ENCODE results near the gene RYR1.

RYR1 gene

DNA sequence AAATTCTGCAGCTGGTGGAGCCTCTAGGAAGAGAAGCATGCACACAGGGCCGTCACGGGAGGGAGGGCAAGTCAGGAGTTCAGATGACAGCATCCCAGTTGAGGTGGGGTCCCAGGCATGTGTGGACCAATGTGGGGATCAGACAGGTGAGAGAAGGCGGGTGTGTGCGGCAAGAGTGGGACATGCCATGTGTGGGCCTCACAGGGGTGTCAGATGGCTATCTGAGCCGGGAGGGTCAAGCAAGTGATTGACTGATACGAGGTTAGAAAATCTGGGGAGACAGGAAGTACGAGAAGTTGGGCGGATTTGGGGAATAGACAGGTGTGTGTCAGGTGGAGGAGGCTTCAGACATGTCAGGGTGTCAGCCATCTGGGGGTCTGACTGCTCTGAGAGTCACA, 16.3 kb upstream of the RYR1 start:
- no peaks in the 10 kb centered on the region for H3K36me3 ChIP-seq (ENCODE audit: control insufficient read depth, low read length)
- no peaks in the 10 kb centered on the region for H3K79me2 ChIP-seq (ENCODE audit: control insufficient read depth, low read length)
- no peaks in the 10 kb centered on the region for H3K9me3 ChIP-seq (ENCODE audit: control insufficient read depth, insufficient read depth, low read length)
- no peaks in the 10 kb centered on the region for H4K20me1 ChIP-seq (ENCODE audit: control insufficient read depth, insufficient read depth, low read depth, low read length)
- no peaks in the 10 kb centered on the region for H3K9me2 ChIP-seq (replicated peaks; ENCODE audit: control insufficient read depth, low read length)
- H3K4me3 ChIP-seq (ENCODE audit: low read length), result peak overlapping the region; percentile 77
- TF ChIP-seq, protein P1, sequence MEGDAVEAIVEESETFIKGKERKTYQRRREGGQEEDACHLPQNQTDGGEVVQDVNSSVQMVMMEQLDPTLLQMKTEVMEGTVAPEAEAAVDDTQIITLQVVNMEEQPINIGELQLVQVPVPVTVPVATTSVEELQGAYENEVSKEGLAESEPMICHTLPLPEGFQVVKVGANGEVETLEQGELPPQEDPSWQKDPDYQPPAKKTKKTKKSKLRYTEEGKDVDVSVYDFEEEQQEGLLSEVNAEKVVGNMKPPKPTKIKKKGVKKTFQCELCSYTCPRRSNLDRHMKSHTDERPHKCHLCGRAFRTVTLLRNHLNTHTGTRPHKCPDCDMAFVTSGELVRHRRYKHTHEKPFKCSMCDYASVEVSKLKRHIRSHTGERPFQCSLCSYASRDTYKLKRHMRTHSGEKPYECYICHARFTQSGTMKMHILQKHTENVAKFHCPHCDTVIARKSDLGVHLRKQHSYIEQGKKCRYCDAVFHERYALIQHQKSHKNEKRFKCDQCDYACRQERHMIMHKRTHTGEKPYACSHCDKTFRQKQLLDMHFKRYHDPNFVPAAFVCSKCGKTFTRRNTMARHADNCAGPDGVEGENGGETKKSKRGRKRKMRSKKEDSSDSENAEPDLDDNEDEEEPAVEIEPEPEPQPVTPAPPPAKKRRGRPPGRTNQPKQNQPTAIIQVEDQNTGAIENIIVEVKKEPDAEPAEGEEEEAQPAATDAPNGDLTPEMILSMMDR (IDR thresholded peaks at IDR 0.05; ENCODE audit: low read depth, low read length, poor library complexity, severe bottlenecking), result no peak
- no peak for TF ChIP-seq EZH2phosphoT487 (IDR thresholded peaks at IDR 0.05; ENCODE audit: borderline replicate concordance, low read length)
- H3F3A ChIP-seq (ENCODE audit: control insufficient read depth, insufficient read depth), result peaks cover 4% of the 10 kb centered on the region
- no peaks in the 10 kb centered on the region for H3K27me3 ChIP-seq (ENCODE audit: control insufficient read depth, low read length)
- peak overlapping the region; percentile 80 for H3K4me2 ChIP-seq (ENCODE audit: low read length)
- H3K4me1 ChIP-seq (ENCODE audit: control insufficient read depth, low read length), result peaks cover 20% of the 10 kb centered on the region
- no peak overlapping the region for H3K27ac ChIP-seq (ENCODE audit: low read depth, low read length)

DNA sequence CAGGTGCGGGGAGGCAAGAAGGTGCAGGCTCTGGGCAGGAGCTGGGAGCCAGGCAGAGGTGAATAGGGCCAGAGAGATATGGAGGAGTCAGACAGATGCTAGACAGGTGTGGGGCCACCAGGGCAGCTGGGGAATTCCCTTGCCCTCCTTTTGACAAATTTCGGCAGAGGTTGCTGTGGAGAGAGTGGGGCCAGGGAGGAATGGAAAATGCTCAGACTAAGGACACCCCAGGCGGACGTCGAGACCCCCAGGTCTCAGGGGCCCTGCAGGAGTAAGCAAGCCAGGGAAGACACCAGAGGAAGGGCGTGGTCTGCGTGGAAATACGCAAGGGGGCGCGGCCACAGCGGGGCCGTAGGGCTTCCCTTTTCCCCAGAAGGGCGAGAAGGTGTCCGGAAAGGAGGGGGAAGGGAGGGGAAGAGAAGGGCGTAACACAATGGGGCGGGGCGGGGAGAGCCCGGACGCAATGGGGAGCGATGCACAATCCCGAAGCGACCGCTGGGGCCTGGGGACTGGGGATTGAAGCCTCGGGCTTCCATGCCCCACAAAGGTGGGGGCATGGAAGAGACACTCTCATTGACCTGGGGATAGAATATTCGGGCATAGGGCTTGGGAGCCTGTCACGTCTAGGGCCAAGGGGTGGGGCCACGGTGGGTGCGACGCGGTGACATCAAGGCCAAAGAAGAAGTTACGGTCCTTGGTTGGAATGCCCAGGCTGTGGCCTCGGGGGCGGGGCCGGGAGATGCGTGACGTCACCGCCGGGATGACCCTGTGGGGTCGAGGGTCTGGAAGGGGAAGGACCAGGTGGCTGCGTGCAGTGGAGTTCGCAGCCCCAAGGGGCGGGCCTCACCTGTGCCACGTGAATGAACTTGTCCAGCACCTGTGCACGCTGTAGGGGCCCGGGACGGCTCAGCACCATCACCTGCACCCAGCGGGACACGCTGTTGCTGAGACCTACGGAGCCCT, 15.7 kb upstream of the RYR1 start:
- Histone ChIP-seq H3K4me3 (ENCODE audit: low read length) (peak overlapping the region; percentile 77), H3K27ac (ENCODE audit: low read depth, low read length) (no peak overlapping the region)

DNA sequence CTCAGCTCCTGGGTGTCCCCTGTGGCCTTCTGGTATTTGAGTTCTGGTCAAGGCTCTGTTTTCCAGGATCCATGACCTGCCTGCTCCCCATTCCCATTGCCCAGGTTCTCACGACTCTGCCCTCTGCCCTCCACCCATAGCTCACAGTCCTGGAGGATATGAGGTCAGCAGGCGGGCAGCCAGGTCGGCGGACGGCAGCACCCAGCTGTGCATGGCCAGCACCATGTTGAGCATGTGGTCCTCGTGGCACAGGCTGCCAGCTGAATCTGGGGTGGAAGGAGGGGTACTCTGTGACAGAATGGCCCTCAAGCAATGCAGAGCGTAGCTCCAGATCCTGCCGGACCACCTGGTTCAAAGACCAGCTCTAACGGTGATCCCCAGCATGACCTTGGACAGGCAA, 12.6 kb upstream of the RYR1 start:
- H3K4me3 ChIP-seq (ENCODE audit: low read length), result no peak overlapping the region
- no peaks in the 10 kb centered on the region for H3K79me2 ChIP-seq (ENCODE audit: control insufficient read depth, low read length)
- TF ChIP-seq, protein P1 (IDR thresholded peaks at IDR 0.05; ENCODE audit: low read depth, low read length, poor library complexity, severe bottlenecking), result no peak
- no peak for TF ChIP-seq EZH2phosphoT487 (IDR thresholded peaks at IDR 0.05; ENCODE audit: borderline replicate concordance, low read length)
- no peaks in the 10 kb centered on the region for H3K27me3 ChIP-seq (ENCODE audit: control insufficient read depth, low read length)
- no peak overlapping the region for H3K4me2 ChIP-seq (ENCODE audit: low read length)
- H3K4me1 ChIP-seq (ENCODE audit: control insufficient read depth, low read length), result peaks cover 27% of the 10 kb centered on the region
- no peaks in the 10 kb centered on the region for H4K20me1 ChIP-seq (ENCODE audit: control insufficient read depth, insufficient read depth, low read depth, low read length)
- no peaks in the 10 kb centered on the region for H3K9me2 ChIP-seq (replicated peaks; ENCODE audit: control insufficient read depth, low read length)
- H3K36me3 ChIP-seq (ENCODE audit: control insufficient read depth, low read length), result no peaks in the 10 kb centered on the region
- H3K27ac ChIP-seq (ENCODE audit: low read depth, low read length), result no peak overlapping the region
- H3F3A ChIP-seq (ENCODE audit: control insufficient read depth, insufficient read depth), result peaks cover 4% of the 10 kb centered on the region
- H3K9me3 ChIP-seq (ENCODE audit: control insufficient read depth, insufficient read depth, low read length), result no peaks in the 10 kb centered on the region

More for the DNA sequence above, 15.7 kb upstream of the RYR1 start:
- H3K36me3 ChIP-seq (ENCODE audit: control insufficient read depth, low read length), result no peaks in the 10 kb centered on the region
- H3K27me3 ChIP-seq (ENCODE audit: control insufficient read depth, low read length), result no peaks in the 10 kb centered on the region
- peaks cover 4% of the 10 kb centered on the region for H3F3A ChIP-seq (ENCODE audit: control insufficient read depth, insufficient read depth)
- H3K9me2 ChIP-seq (replicated peaks; ENCODE audit: control insufficient read depth, low read length), result no peaks in the 10 kb centered on the region
- peaks cover 20% of the 10 kb centered on the region for H3K4me1 ChIP-seq (ENCODE audit: control insufficient read depth, low read length)
- TF ChIP-seq, protein P1 (IDR thresholded peaks at IDR 0.05; ENCODE audit: low read depth, low read length, poor library complexity, severe bottlenecking), result peak; percentile 11
- no peak for TF ChIP-seq EZH2phosphoT487 (IDR thresholded peaks at IDR 0.05; ENCODE audit: borderline replicate concordance, low read length)
- peak overlapping the region; percentile 80 for H3K4me2 ChIP-seq (ENCODE audit: low read length)
- no peaks in the 10 kb centered on the region for H3K79me2 ChIP-seq (ENCODE audit: control insufficient read depth, low read length)
- no peaks in the 10 kb centered on the region for H4K20me1 ChIP-seq (ENCODE audit: control insufficient read depth, insufficient read depth, low read depth, low read length)
- H3K9me3 ChIP-seq (ENCODE audit: control insufficient read depth, insufficient read depth, low read length), result no peaks in the 10 kb centered on the region
